NCI-H187 treated with DMSO at 0.1 percent for 48 hours (cell line): ENCODE measurements around the gene LLGL1.

ENCODE experiments used
- DNase-seq: peaks from one replicate; lab custom pipeline; 2025; lab: John Stamatoyannopoulos, UW

Gene LLGL1

DNA sequence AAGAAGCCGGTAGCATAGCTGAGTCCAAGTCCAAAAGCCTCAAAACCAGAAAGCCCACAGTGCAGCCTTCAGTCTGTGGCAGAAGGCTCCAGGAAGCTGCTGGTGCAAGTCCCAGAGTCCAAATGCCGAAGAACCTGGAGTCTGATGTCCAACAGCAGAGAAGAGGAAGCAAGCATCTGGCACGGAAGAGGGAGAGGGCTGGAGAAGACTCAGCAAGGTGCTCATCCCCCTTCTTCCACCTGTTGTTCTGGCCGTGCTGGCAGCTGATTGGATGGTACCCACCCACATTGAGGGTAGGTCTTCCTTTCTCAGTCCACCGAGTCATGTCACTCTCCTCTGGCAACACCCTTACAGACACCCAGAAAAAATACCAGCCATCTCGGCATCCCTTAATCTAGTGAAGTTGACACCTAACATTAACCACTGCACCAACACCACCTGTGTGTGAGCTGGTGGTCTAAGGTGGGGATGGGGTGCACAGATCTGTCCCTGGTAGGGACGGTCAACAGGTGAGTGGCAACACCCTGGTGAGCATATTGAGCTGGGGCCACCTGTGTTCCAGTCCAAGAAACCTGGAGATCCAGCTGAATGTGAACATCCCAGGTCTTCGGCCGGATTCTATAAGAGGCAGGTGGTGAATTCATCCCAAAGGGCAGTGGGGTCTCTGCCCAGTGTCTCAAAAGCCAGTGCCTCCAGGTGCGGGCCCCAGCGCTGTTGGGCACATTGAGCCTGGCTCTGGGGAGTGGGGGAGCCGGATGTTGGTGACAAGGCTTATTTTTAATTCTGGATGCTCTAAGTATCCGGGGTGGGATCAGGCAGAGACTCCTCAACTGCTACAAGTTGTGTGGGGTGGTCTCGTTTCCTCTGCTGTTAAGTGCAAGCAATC lies 44.9 kb downstream of the LLGL1 start:
- DNase-seq: no peak

- DNase-seq: no peak
These were observed 51.6 kb downstream of the LLGL1 start for GRCh38 chr17:18277076-18277475.

- no peak for DNase-seq
These were observed 53.4 kb downstream of the LLGL1 start for GRCh38 chr17:18278867-18279266.

DNA sequence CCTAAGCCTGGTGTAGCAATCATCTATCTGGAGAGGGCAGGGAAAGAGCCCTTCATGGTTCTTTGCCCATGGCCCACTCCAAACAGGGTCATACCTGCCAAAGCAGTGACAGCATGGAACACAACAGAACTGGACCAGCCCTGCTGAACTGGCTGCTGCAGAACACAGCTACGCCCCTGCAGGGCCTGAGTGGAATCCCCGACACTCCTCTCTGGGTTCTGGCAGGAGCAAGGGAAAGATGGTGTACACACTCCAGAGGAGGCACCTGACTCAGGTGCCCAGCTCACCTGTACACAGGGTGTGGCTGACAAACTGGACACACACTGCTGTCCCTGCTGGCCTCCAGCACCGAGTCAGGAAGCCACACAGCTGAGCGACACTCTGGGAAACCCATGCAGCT lies 54.8 kb downstream of the LLGL1 start:
- DNase-seq: no peak

DNA sequence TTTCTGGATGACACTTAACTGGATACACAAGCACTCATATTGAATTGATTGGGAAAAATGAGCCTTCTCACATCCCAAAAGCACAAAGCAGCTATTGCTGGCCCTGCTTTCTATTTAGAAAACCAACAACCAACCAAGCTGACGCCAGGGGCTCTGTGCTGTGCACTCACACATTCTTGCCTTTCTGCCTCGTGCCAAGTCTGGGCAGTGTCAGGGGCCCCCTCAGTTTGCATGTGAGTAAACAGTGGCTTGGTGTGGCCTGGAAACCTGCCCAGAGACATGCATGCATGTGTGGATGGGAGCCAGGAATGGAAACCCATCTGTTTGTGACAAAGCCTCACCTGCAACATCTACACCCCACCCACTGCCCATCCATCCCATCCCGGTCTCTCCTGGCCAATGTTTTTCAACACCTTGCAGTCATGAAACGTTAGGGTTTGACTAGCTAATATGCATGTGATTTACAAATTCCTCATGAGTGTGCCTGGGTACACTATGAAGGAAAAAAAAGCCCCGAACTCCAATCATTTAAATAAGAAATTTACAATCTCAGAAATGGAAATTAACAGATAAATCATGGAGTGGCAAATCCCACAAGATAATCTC lies 55.4 kb downstream of the LLGL1 start:
- DNase-seq: no peak

GRCh38 chr17:18281788-18282187 lies 56.4 kb downstream of the LLGL1 start:
- no peak for DNase-seq

- DNase-seq: no peak
These were observed 59.9 kb downstream of the LLGL1 start for GRCh38 chr17:18285296-18285695.

GRCh38 chr17:18291718-18292540 lies 66.5 kb downstream of the LLGL1 start:
- DNase-seq: no peak
